Measurements from ENCODE around the gene SPATS2. TPM values are rescaled to one million over a fixed set of nuclear protein-coding genes. Genes with fewer than 3 reads are reported as not detected.

Gene SPATS2
- total and polyA plus RNA-seq, 10 of the 15 experiments (the other 5 are each of a cell fraction or from before 2014, with no cell fraction given): 9.0 to 54.2 (median 27.5) TPM

DNA sequence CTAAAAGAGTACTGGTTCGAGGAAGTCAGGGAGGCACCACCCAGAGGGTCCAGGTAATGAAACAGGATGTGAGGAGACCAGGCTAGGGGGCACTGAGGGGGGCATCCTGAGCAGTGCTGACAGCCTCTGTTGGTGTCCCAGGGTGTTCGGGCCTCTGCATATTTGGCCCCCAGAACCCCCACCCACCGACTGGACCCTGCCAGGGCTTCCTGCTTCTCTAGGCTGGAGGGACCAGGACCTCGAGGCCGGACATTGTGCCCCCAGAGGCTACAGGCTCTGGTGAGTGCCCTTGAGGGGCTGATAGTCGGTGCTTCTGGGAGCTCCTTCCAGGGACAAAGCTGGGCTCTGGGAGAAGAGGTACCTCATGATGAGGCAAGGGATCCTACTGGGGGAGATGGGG lies 41.7 kb upstream of the SPATS2 start:
- Histone ChIP-seq H3K27ac (ENCODE audit: control insufficient read depth, insufficient read depth) (no peak overlapping the region), H2AFZ (ENCODE audit: control insufficient read depth, low read depth, low read length) (no peak overlapping the region), H4K20me1 (ENCODE audit: control insufficient read depth, insufficient read depth) (no peaks in the 10 kb centered on the region), H3K4me1 (ENCODE audit: control insufficient read depth, insufficient read depth, low read length) (peaks cover 9% of the 10 kb centered on the region), H3K79me2 (ENCODE audit: control insufficient read depth, insufficient read depth, low read length) (peaks cover 10% of the 10 kb centered on the region), H3K9ac (ENCODE audit: control insufficient read depth, insufficient read depth, low read length) (no peak overlapping the region), H3K9me3 (replicated peaks; ENCODE audit: control insufficient read depth, insufficient read depth, low read length) (no peaks in the 10 kb centered on the region), H3K4me2 (ENCODE audit: control insufficient read depth, insufficient read depth) (no peak overlapping the region), H3K36me3 (ENCODE audit: control insufficient read depth in 2 of 2, insufficient read depth in 2 of 2, low read length in 1 of 2) (peaks cover 5 to 16% of the 10 kb centered on the region in 2 experiments; a peak in 3 of 4 replicates), H3K4me3 (no peak overlapping the region), H3K27me3 (replicated peaks in 1 of 2; ENCODE audit: control insufficient read depth in 2 of 2, insufficient read depth in 2 of 2, low read length in 1 of 2) (no peaks in the 10 kb centered on the region)
- RAD21 ChIA-PET (ENCODE audit: unreplicated experiment): no interaction called here
- in situ Hi-C loops (cut with MboI): no loop called here
- WGBS (ENCODE audit: insufficient coverage, insufficient replicate concordance, low lambda C conversion rate, missing lambda C conversion rate): 88% methylated on average over 6 of the region's 6 CpGs
- ATAC-seq (no peak), FAIRE-seq (no peak), DNase-seq (ENCODE audit: low read depth, low spot score) (no peak)
- intact Hi-C loops (cut with micrococcal nuclease; ENCODE audit: unreplicated experiment): no loop called here
- SMC1A ChIA-PET (ENCODE audit: uncharacterized antibody, unreplicated experiment): interaction anchor here (0.6 to 1.0 kb wide), 2 partner anchors 28 to 40 kb away, joined by 3 read pairs; no protein-coding TSS in a partner anchor
- POLR2A ChIA-PET: interaction anchor here (0.6 kb wide), 1 partner anchor 184 kb away, joined by 5 read pairs; no protein-coding TSS in a partner anchor
- CTCF ChIA-PET: interaction anchor here (0.5 to 5.5 kb wide), 5 partner anchors 17 to 90 kb away, joined by 4 to 37 read pairs (median 16); partner anchors contain the start of gene DNAJC22
- TF ChIP-seq HCFC1 (IDR thresholded peaks at IDR 0.05; ENCODE audit: low read length): no peak
- TF ChIP-seq FOXK2 (IDR thresholded peaks at IDR 0.05): no peak
- TF ChIP-seq SMARCA5 (IDR thresholded peaks at IDR 0.05): no peak
- TF ChIP-seq, protein P1, sequence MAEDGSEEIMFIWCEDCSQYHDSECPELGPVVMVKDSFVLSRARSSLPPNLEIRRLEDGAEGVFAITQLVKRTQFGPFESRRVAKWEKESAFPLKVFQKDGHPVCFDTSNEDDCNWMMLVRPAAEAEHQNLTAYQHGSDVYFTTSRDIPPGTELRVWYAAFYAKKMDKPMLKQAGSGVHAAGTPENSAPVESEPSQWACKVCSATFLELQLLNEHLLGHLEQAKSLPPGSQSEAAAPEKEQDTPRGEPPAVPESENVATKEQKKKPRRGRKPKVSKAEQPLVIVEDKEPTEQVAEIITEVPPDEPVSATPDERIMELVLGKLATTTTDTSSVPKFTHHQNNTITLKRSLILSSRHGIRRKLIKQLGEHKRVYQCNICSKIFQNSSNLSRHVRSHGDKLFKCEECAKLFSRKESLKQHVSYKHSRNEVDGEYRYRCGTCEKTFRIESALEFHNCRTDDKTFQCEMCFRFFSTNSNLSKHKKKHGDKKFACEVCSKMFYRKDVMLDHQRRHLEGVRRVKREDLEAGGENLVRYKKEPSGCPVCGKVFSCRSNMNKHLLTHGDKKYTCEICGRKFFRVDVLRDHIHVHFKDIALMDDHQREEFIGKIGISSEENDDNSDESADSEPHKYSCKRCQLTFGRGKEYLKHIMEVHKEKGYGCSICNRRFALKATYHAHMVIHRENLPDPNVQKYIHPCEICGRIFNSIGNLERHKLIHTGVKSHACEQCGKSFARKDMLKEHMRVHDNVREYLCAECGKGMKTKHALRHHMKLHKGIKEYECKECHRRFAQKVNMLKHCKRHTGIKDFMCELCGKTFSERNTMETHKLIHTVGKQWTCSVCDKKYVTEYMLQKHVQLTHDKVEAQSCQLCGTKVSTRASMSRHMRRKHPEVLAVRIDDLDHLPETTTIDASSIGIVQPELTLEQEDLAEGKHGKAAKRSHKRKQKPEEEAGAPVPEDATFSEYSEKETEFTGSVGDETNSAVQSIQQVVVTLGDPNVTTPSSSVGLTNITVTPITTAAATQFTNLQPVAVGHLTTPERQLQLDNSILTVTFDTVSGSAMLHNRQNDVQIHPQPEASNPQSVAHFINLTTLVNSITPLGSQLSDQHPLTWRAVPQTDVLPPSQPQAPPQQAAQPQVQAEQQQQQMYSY (CRISPR knock-in tag; IDR thresholded peaks at IDR 0.05): no peak
- TF ChIP-seq CREM (IDR thresholded peaks at IDR 0.05; ENCODE audit: low read depth): no peak
- TF ChIP-seq JUNB (IDR thresholded peaks at IDR 0.05): no peak
- no peak for TF ChIP-seq FOS (IDR thresholded peaks at IDR 0.05; ENCODE audit: borderline replicate concordance, extremely low read depth, insufficient read length)
- TF ChIP-seq, protein P2, sequence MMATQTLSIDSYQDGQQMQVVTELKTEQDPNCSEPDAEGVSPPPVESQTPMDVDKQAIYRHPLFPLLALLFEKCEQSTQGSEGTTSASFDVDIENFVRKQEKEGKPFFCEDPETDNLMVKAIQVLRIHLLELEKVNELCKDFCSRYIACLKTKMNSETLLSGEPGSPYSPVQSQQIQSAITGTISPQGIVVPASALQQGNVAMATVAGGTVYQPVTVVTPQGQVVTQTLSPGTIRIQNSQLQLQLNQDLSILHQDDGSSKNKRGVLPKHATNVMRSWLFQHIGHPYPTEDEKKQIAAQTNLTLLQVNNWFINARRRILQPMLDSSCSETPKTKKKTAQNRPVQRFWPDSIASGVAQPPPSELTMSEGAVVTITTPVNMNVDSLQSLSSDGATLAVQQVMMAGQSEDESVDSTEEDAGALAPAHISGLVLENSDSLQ (IDR thresholded peaks at IDR 0.05): no peak
- TF ChIP-seq KAT2A (conservative IDR thresholded peaks at IDR 0.05; ENCODE audit: control insufficient read depth, low read depth, low read length): no peak
- TF ChIP-seq ZNF24 (IDR thresholded peaks at IDR 0.05): no peak
- TF ChIP-seq CHD4 (IDR thresholded peaks at IDR 0.05): no peak
- TF ChIP-seq, protein P3, sequence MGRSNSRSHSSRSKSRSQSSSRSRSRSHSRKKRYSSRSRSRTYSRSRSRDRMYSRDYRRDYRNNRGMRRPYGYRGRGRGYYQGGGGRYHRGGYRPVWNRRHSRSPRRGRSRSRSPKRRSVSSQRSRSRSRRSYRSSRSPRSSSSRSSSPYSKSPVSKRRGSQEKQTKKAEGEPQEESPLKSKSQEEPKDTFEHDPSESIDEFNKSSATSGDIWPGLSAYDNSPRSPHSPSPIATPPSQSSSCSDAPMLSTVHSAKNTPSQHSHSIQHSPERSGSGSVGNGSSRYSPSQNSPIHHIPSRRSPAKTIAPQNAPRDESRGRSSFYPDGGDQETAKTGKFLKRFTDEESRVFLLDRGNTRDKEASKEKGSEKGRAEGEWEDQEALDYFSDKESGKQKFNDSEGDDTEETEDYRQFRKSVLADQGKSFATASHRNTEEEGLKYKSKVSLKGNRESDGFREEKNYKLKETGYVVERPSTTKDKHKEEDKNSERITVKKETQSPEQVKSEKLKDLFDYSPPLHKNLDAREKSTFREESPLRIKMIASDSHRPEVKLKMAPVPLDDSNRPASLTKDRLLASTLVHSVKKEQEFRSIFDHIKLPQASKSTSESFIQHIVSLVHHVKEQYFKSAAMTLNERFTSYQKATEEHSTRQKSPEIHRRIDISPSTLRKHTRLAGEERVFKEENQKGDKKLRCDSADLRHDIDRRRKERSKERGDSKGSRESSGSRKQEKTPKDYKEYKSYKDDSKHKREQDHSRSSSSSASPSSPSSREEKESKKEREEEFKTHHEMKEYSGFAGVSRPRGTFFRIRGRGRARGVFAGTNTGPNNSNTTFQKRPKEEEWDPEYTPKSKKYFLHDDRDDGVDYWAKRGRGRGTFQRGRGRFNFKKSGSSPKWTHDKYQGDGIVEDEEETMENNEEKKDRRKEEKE (IDR thresholded peaks at IDR 0.05): no peak
- TF ChIP-seq ZNF274 (IDR thresholded peaks at IDR 0.05; ENCODE audit: insufficient read depth, insufficient read length): no peak
- no peak for TF ChIP-seq RFX5 (IDR thresholded peaks at IDR 0.05; ENCODE audit: low read depth, low read length)
- no TSS peak for BruUV-seq (replicated peaks)
